Bone marrow (tissue), 2 donors: ENCODE results near the gene RBM17.
"Not testable (repeated sequence)": the region's sequence is repeated elsewhere in the genome, so short reads cannot be mapped to it uniquely, and the experiment has no call there.

Experiments used
- DNase-seq, 2 donors: peaks; one replicate each; lab custom pipeline; 2025; lab: John Stamatoyannopoulos, UW

The RBM17 gene

DNA sequence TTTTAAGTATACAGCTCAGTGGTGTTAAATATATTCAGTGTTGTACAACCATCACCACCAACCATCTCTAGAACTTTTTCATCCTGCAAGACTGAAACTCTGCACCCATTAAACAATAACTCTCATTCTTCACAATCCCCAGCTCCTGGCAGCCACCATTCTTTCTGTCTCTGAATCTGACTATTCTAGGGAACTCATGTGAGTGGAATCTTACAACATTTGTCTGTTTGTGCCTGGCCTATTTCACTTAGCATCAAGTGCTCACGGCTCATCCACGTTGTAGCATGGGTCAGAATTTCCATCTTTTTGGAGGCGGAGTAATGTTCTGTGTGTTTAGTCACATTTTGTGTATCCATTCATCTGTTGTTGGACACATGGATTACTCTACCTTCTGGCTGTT lies 73.1 kb downstream of the RBM17 start:
- DNase-seq = no peak

DNA sequence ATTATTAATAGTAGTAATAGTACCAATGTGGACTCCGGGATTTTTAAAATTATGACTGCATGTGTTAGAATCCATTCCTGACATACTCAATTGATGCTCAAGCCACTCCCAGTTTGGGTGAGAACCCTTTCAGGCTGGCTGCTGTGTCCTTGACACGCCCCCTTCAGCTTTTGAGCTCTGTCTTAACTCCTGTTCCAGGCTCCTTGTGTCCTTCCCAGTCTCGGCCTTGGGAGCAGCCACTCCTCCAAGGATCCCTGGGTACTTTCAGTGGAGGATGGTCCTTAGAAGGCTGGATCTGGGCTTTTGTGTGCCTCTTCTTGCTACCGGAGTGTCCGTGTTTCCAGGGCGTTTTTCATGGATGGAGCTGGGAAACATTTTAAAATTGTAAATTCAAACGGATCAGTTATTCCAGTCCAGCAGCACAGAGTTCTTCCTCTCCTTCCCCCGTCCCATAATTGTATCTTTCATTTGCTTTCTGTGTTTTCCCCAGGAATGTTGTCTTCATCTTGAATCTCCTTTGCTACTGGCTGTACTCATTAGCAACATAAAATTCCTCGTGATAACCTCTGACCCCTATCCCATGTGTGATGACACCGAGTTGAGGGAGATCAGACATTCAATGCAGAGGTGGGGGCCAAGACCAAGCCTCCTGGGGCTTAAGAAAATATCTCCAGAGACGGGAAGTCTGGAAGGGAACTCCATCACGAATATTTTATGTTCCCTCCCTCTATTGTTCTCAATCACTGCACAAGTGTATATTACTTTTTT lies 73.9 kb downstream of the RBM17 start:
- DNase-seq = no peak

DNA sequence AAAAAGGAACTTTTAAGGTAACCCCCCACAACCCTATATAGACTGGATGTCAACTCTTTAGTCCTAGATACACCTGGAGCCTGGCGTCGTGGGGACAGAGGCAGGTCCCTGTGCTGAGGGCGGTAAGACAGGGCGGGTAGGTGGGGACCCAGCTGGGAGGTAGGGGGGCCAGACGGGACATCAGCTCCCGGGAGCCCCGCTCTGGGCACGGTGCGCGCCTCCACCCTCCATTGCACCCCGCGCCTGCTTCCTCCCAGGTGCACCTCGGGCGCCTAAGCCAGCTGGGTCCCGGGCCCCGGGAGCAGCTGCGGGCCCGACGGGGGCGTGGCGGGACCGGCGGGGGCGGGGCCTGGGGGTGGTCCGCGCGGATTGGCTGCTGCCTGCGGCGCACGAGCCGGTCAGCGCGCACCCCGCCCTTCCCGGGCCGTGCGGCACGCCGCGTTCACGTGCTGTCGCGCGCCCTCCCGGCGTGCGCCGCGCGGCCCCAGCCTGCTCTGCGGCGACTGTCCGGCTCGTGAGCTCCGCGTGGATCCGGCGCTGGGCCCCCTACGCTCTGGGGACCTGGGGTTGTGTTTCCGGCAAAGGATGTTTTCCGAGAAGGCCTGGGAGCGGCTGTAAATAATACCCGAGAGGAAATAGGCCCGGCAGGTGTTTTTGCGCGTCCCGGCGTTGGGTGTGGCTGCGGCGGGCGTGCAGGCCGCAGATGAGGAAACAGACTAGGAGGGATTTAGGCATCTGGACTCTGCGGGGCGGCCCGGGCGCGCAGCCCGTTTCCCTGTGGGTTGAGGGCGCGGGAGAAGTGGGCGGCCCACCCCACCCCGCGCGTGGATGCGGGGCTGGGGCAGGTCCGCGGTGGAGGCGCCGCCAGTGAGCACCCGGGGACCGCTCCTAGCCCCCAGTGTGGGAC lies 74.8 kb downstream of the RBM17 start:
- DNase-seq = peak; percentile 45 to 62

DNA sequence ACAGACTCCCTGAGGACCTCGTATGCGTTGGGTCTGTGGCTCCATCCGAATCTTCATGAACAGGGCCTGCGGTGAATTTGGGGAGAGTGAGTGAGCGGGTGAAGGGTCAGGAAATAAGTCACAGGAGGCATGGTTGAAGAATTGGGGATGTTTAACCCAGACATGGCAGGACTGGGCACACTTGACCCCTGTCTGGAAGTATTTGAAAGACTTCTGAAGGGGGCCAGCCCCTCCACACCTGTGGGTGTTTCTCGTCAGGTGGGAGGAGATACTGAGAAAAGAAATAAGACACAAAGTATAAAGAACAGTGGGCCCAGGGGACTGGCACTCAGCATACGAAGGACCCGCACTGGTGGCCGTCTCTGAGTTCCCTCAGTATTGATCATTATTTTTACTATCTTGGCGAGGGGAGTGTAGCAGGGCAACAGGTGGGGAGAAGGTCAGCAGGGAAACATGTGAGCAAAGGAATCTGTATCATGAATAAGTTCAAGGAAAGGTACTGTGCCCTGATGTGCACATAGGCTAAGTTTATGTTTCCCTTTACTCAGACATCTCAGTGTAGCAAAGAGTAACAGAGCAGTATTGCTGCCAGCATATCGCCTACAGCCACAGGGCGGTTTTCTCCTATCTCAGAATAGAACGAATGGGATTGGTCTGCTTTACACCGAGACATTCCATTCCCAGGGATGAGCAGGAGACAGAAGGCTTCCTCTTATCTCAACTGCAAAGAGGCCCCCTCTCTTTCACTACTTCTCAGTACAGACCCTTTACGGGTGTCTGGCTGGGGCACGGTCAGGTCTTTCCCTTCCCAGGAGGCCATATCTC lies 75.6 kb downstream of the RBM17 start:
- DNase-seq = no peak

- DNase-seq = no peak
Observed at GRCh38 chr10:6165221-6165725, 76.4 kb downstream of the RBM17 start.

DNA sequence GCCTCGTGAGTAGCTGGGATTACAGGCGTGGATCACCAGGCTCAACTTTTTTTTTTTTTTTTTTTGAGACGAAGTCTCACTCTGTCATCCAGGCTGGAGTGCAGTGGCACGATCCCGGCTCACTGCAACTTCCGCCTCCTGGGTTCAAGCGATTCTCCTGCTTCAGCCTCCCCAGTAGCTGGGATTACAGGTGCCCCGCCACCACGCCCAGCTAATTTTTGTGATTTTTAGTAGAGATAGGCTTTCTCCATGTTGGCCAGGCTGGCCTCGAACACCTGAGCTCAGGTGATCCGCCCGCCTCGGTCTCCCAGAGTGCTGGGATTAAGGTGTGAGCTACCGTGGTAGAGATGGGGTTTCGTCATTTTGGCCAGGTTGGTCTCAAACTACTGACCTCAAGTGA lies 77.1 kb downstream of the RBM17 start:
- DNase-seq = not testable (repeated sequence)
